Body of pancreas (tissue), 4 donors: Measurements from ENCODE around the gene MAB21L4. TPM values are rescaled to one million over a fixed set of nuclear protein-coding genes. Genes with fewer than 3 reads are reported as not detected.

Experiments
- ATAC-seq: fragments of 150-250 bp; one replicate; pipeline ENCODE4 v1.9.1; 2016
- DNase-seq, 4 donors: peaks; one replicate each; pipeline ENCODE4 v3.0.0-alpha.2; 2019
- H3K27ac ChIP-seq, 4 donors: fragments of 200-600 bp; sonication (generic); 1 replicate in 3 of 4; 2 replicates in 1 of 4; pipeline versions ENCODE4 v1.5.1 to v1.6.1; 2016 to 2019; ENCODE audit warnings: mild to moderate bottlenecking in 1 of 4, mixed read lengths in 1 of 4, moderate library complexity in 1 of 4
- H3K27me3 ChIP-seq, 2 donors: fragments of 200-600 bp; sonication (generic); one replicate each; pipeline ENCODE4 v1.6.0; 2016; ENCODE audit warnings: mild to moderate bottlenecking in 1 of 2
- H3K36me3 ChIP-seq, 2 donors: fragments of 200-600 bp; sonication (generic); replicated peaks in 1 of 2; 2 replicates each; pipeline ENCODE4 v1.5.1; 2016; ENCODE audit warnings: low read depth in 2 of 2; ENCODE audit not compliant: insufficient read depth in 1 of 2
- H3K4me1 ChIP-seq: fragments of 200-600 bp; sonication (generic); one replicate; pipeline ENCODE4 v1.6.0; 2016
- H3K4me3 ChIP-seq, 2 donors: fragments of 200-600 bp; sonication (generic); 1 replicate in 1 of 2; 2 replicates in 1 of 2; pipeline ENCODE4 v1.5.1; 2016 to 2019
- H3K9me3 ChIP-seq, 3 donors: fragments of 200-600 bp; sonication (generic); 1 replicate in 2 of 3; 2 replicates in 1 of 3; pipeline ENCODE4 v1.5.1; 2016
- POLR2A ChIP-seq, 3 donors: fragments of 450-650 bp; IDR thresholded peaks; one replicate each; pipeline ENCODE4 v1.6.1; 2016; ENCODE audit warnings: antibody characterized with exemption in 3 of 3, mild to moderate bottlenecking in 2 of 3
- WGBS, 2 donors: methylation state at CpG; one replicate each; pipeline ENCODE4 v1.1.5; 2017; 5-methylcytosine and 5-hydroxymethylcytosine counted together
- intact Hi-C: fragments of 100-400 bp; cut with DNase I; formaldehyde crosslinking; loops from one replicate; pipeline ENCODE4 v1.15.1; 2023
- total RNA-seq, 2 donors: library from RNA; depleted of rRNA; stranded (reverse); fragments of >200 nt; gene quantifications; one replicate each; pipeline ENCODE4 v1.1.0, GENCODE V29; 2016
- TF ChIP-seq, protein P1 (sequence below), 7 experiments: fragments of 450-650 bp in 4 of 7; fragments of 200-600 bp in 3 of 7; sonication (generic) in 3 of 7; IDR thresholded peaks; one replicate each; pipeline ENCODE4 v1.5.1; 2016 to 2019; ENCODE audit warnings: antibody characterized with exemption in 7 of 7

MAB21L4 gene
- total RNA-seq, 2 donors from 2014 or later = 0.26 TPM; not detected in 1

- Histone ChIP-seq H3K4me1 (peaks cover 10% of the 10 kb centered on the region), H3K27ac (no peak overlapping the region), H3K9me3 (no peaks in the 10 kb centered on the region), H3K4me3 (no peak overlapping the region), H3K27me3 (no peaks in the 10 kb centered on the region), H3K36me3 (no peaks in the 10 kb centered on the region)
- DNase-seq = no peak
- WGBS, 2 donors = 80% methylated on average over 10 to 19 of the region's 20 CpGs
- TF ChIP-seq, protein P1, sequence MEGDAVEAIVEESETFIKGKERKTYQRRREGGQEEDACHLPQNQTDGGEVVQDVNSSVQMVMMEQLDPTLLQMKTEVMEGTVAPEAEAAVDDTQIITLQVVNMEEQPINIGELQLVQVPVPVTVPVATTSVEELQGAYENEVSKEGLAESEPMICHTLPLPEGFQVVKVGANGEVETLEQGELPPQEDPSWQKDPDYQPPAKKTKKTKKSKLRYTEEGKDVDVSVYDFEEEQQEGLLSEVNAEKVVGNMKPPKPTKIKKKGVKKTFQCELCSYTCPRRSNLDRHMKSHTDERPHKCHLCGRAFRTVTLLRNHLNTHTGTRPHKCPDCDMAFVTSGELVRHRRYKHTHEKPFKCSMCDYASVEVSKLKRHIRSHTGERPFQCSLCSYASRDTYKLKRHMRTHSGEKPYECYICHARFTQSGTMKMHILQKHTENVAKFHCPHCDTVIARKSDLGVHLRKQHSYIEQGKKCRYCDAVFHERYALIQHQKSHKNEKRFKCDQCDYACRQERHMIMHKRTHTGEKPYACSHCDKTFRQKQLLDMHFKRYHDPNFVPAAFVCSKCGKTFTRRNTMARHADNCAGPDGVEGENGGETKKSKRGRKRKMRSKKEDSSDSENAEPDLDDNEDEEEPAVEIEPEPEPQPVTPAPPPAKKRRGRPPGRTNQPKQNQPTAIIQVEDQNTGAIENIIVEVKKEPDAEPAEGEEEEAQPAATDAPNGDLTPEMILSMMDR (IDR thresholded peaks at IDR 0.05) = no peak
- intact Hi-C loops = no loop called here
- no peak for ATAC-seq
Measured at GRCh38 chr2:240891492-240892340, 4.2 kb downstream of the MAB21L4 start.

- DNase-seq (no peak), ATAC-seq (no peak)
- H3K9me3 ChIP-seq = no peaks in the 10 kb centered on the region
- H3K36me3 ChIP-seq = no peaks in the 10 kb centered on the region
- H3K27ac ChIP-seq = no peak overlapping the region
- no peak overlapping the region for H3K4me3 ChIP-seq
- intact Hi-C loops = no loop called here
- TF ChIP-seq POLR2A (IDR thresholded peaks at IDR 0.05) = no peak
- TF ChIP-seq, protein P1 (IDR thresholded peaks at IDR 0.05) = no peak
- H3K4me1 ChIP-seq = no peaks in the 10 kb centered on the region
- no peaks in the 10 kb centered on the region for H3K27me3 ChIP-seq
- 79% methylated on average over 8 to 14 of the region's 14 CpGs for WGBS, 2 donors
Measured at GRCh38 chr2:240890691-240891090, 5.3 kb downstream of the MAB21L4 start.

- no peaks in the 10 kb centered on the region for H3K4me1 ChIP-seq
- H3K27me3 ChIP-seq = no peaks in the 10 kb centered on the region
- H3K9me3 ChIP-seq = no peaks in the 10 kb centered on the region
- no peak overlapping the region for H3K27ac ChIP-seq
- WGBS, 2 donors = 90% methylated on average over 38 of the region's 38 CpGs; no CpG with 5 or more reads in 1 of the 2 donors
- ATAC-seq = no peak
- intact Hi-C loops = no loop called here
- no peak overlapping the region for H3K4me3 ChIP-seq
- TF ChIP-seq, protein P1 (IDR thresholded peaks at IDR 0.05) = no peak
- TF ChIP-seq POLR2A (IDR thresholded peaks at IDR 0.05) = no peak
- no peaks in the 10 kb centered on the region for H3K36me3 ChIP-seq
- no peak for DNase-seq
Measured at GRCh38 chr2:240889601-240890560, 6.1 kb downstream of the MAB21L4 start.

DNA sequence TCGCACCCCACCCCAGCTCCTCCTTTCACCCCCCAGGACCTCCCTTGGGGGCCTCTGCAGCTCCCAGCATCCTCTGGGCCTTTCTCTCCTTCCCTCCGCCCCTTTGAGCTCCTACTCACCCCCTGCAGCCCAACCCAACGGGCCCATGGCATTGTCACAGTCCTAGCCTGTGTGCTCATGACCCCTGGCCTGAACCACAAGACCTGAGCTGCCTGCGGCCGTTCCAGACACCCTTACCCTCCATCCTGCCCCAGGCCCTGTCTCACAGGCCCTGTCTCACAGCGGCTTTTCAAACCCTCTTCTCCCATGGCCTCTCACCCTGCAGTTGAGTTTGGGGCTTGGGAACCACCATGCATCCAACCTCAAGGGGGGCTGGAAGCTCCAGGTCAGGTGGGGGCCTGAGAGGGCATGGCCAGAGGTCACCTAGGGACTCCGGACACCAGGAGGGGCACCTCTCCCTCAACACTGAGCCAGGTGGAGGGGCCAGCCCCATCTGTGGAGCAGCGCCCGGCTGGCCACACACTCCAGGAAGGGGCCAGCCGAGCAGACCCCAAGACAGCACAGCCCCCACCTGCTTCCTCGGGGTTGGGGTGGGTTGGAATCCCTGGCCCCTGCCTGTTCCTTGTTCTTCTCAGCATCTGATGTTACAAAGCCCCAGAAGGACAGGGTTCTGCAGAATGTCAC lies 6.9 kb downstream of the MAB21L4 start:
- intact Hi-C loops = no loop called here
- no peak for ATAC-seq
- no peaks in the 10 kb centered on the region for H3K36me3 ChIP-seq
- H3K4me1 ChIP-seq = no peaks in the 10 kb centered on the region
- no peaks in the 10 kb centered on the region for H3K27me3 ChIP-seq
- no peak for DNase-seq
- WGBS, 2 donors = 80 to 82% methylated on average over 7 to 11 of the region's 11 CpGs
- no peak overlapping the region for H3K27ac ChIP-seq
- TF ChIP-seq, protein P1 (IDR thresholded peaks at IDR 0.05) = no peak
- TF ChIP-seq POLR2A (IDR thresholded peaks at IDR 0.05) = no peak
- no peaks in the 10 kb centered on the region for H3K9me3 ChIP-seq
- no peak overlapping the region for H3K4me3 ChIP-seq
